HepG2 (cell line): ENCODE measurements around the gene EGLN1. TPM values are rescaled to one million over a fixed set of nuclear protein-coding genes. Genes with fewer than 3 reads are reported as not detected.

Experiments
- ADNP ChIP-seq: sonication (generic); formaldehyde crosslinking; IDR thresholded peaks from 2 replicates; pipeline ENCODE4 v1.4.0; 2020; ENCODE audit warnings: missing genetic modification reagents
- ARNT ChIP-seq: fragments of 450-650 bp; IDR thresholded peaks from 2 replicates; pipeline ENCODE4 v1.6.1; 2017
- ATRX ChIP-seq: sonication (generic); formaldehyde crosslinking; IDR thresholded peaks from 2 replicates; pipeline ENCODE4 v1.4.0; 2020; ENCODE audit warnings: missing genetic modification reagents, borderline replicate concordance
- GATAD2A ChIP-seq: IDR thresholded peaks from 2 replicates; pipeline ENCODE4 v1.6.1; 2016
- HHEX ChIP-seq: IDR thresholded peaks from 2 replicates; pipeline ENCODE4 v1.6.1; 2016; ENCODE audit warnings: control low read depth
- MIER2 ChIP-seq: IDR thresholded peaks from 2 replicates; pipeline ENCODE4 v1.6.1; 2016; ENCODE audit warnings: missing biosample characterization, missing genetic modification reagents
- PATZ1 ChIP-seq: sonication (generic); formaldehyde crosslinking; IDR thresholded peaks from 2 replicates; pipeline ENCODE4 v1.4.0; 2020; ENCODE audit warnings: missing genetic modification reagents
- RNF219 ChIP-seq: sonication (generic); formaldehyde crosslinking; IDR thresholded peaks from 2 replicates; pipeline ENCODE4 v1.5.0; 2020; ENCODE audit warnings: mild to moderate bottlenecking, missing genetic modification reagents
- SP4 ChIP-seq: sonication (generic); formaldehyde crosslinking; IDR thresholded peaks from 2 replicates; pipeline ENCODE4 v1.8.1; 2023; ENCODE audit warnings: mild to moderate bottlenecking, missing genetic modification reagents
- TAF1 ChIP-seq: sonication (generic); formaldehyde crosslinking; IDR thresholded peaks from 2 replicates; pipeline ENCODE4 v1.4.0; 2020; ENCODE audit warnings: missing genetic modification reagents
- ZNF274 ChIP-seq: sonication (generic); formaldehyde crosslinking; IDR thresholded peaks from 2 replicates; pipeline ENCODE4 v1.5.1; 2020; ENCODE audit warnings: mild to moderate bottlenecking, missing genetic modification reagents
- ZNF468 ChIP-seq: sonication (generic); formaldehyde crosslinking; IDR thresholded peaks from 2 replicates; pipeline ENCODE4 v1.8.0; 2022; ENCODE audit warnings: mild to moderate bottlenecking, moderate library complexity, missing genetic modification reagents
- ZNF546 ChIP-seq: sonication (generic); formaldehyde crosslinking; conservative IDR thresholded peaks from 2 replicates; pipeline ENCODE4 v1.8.1; 2023; ENCODE audit warnings: mild to moderate bottlenecking, missing genetic modification reagents
- ZNF562 ChIP-seq: sonication (generic); formaldehyde crosslinking; IDR thresholded peaks from 2 replicates; pipeline ENCODE4 v1.8.0; 2022; ENCODE audit warnings: missing genetic modification reagents, borderline replicate concordance
- ZNF563 ChIP-seq: sonication (generic); formaldehyde crosslinking; IDR thresholded peaks from 2 replicates; pipeline ENCODE4 v1.8.0; 2022; ENCODE audit warnings: mild to moderate bottlenecking, moderate library complexity, missing genetic modification reagents
- ZNF883 ChIP-seq: sonication (generic); formaldehyde crosslinking; IDR thresholded peaks from 2 replicates; pipeline ENCODE4 v1.5.1; 2020; ENCODE audit warnings: mild to moderate bottlenecking, missing genetic modification reagents; ENCODE audit errors: not compliant biosample characterization
- polyA plus RNA-seq, 8 experiments: library from polyadenylated mRNA; depleted of rRNA in 3 of 8; stranded (reverse) in 7 of 8; unstranded in 1 of 8; fragments of >200 nt; fragmentation: Illumina TruSeq in 4 of 8; extraction: Trizol in 4 of 8; gene quantifications; 2 replicates each; pipeline versions ENCODE4 v1.2.1 to v1.2.3, GENCODE V29; 2011 to 2016; ENCODE audit warnings: low read depth in 4 of 8, missing spikeins in 1 of 8, mixed read lengths in 1 of 8; ENCODE audit not compliant: insufficient read depth in 1 of 8
- total RNA-seq, 5 experiments: library from RNA; depleted of rRNA; stranded (reverse); fragments of >200 nt; fragmentation: Illumina TruSeq; extraction: Trizol; gene quantifications; 2 replicates each; pipeline ENCODE4 v1.2.3, GENCODE V29; 2016; ENCODE audit warnings: low read depth in 1 of 5
- TF ChIP-seq, protein P1 (sequence below): sonication (generic); formaldehyde crosslinking; IDR thresholded peaks from 2 replicates; pipeline ENCODE4 v1.9.0; 2021; ENCODE audit warnings: missing genetic modification reagents, borderline replicate concordance
- TF ChIP-seq, protein P2 (sequence below): sonication (generic); formaldehyde crosslinking; IDR thresholded peaks from 2 replicates; pipeline ENCODE4 v1.5.0; 2020; ENCODE audit warnings: mild to moderate bottlenecking, missing genetic modification reagents, borderline replicate concordance

Gene EGLN1
- total and polyA plus RNA-seq, 2 of the 13 experiments (the other 11 are each of a cell fraction or from before 2014, with no cell fraction given), result 34.4 to 44.1 TPM

DNA sequence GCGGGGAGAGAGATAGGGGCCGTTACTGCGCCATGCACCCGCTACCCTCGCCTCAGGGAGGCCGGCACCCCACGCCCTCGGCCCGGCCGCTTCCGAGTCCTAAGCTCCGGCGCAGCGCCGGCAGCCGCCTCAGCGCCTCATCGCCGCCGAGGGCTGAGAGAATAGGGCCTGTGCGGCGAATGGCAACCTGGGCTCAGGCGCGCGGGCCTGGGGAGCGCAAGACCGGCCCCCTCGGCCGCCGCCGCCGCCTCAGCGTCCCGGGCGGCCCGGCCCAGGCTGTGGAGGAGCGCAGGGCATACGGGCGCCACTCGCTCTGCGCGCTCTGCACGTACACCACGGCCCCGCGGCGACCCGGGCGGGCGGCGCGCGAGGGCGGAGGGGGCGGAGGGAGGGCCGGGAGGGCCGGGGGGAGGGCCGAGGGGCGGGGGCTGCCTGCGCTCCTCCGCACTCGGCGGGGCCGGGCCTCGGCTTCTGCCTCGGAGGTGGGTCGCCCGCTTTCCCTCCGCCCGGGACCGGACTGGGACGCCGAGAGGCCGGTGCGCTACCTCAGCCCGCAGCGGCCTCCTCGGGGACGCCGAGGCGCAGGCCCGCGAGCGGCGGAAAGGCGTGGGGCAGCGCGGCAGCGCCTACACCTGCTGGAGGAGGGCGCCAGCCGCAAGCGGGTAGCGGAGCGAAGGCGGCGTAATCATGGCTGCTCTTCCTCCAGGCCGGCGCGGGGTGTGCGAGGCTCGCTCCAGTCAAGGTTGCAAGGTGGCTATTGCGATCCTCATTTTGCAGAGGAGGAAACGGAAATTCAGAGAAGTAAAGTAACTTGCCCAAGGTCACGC, at the start of gene EGLN1 (continued):
- TF ChIP-seq RNF219 (no peak; the same call in 1 of the 2 replicates), ZNF546 (CRISPR knock-in tag) (peak; percentile 89), ZNF468 (CRISPR knock-in tag) (no peak), PATZ1 (CRISPR knock-in tag) (peak; percentile 35; the same call in 1 of the 2 replicates), HHEX (CRISPR knock-in tag) (no peak), ATRX (CRISPR knock-in tag) (no peak), SP4 (CRISPR knock-in tag) (peak; percentile 70; the same call in 1 of the 2 replicates), ZNF563 (CRISPR knock-in tag) (peak; percentile 83; the same call in 1 of the 2 replicates), ADNP (CRISPR knock-in tag) (no peak), MIER2 (peak; percentile 70), TAF1 (peak; percentile 84), ZNF562 (no peak), GATAD2A (CRISPR knock-in tag) (no peak; the same call in 1 of the 2 replicates), ZNF274 (peak; percentile 86; the same call in 1 of the 2 replicates), ARNT (no peak), ZNF883 (CRISPR knock-in tag) (peak; percentile 85)
- TF ChIP-seq, protein P1, sequence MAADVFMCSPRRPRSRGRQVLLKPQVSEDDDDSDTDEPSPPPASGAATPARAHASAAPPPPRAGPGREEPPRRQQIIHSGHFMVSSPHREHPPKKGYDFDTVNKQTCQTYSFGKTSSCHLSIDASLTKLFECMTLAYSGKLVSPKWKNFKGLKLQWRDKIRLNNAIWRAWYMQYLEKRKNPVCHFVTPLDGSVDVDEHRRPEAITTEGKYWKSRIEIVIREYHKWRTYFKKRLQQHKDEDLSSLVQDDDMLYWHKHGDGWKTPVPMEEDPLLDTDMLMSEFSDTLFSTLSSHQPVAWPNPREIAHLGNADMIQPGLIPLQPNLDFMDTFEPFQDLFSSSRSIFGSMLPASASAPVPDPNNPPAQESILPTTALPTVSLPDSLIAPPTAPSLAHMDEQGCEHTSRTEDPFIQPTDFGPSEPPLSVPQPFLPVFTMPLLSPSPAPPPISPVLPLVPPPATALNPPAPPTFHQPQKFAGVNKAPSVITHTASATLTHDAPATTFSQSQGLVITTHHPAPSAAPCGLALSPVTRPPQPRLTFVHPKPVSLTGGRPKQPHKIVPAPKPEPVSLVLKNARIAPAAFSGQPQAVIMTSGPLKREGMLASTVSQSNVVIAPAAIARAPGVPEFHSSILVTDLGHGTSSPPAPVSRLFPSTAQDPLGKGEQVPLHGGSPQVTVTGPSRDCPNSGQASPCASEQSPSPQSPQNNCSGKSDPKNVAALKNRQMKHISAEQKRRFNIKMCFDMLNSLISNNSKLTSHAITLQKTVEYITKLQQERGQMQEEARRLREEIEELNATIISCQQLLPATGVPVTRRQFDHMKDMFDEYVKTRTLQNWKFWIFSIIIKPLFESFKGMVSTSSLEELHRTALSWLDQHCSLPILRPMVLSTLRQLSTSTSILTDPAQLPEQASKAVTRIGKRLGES (CRISPR knock-in tag), result no peak
- TF ChIP-seq, protein P2, sequence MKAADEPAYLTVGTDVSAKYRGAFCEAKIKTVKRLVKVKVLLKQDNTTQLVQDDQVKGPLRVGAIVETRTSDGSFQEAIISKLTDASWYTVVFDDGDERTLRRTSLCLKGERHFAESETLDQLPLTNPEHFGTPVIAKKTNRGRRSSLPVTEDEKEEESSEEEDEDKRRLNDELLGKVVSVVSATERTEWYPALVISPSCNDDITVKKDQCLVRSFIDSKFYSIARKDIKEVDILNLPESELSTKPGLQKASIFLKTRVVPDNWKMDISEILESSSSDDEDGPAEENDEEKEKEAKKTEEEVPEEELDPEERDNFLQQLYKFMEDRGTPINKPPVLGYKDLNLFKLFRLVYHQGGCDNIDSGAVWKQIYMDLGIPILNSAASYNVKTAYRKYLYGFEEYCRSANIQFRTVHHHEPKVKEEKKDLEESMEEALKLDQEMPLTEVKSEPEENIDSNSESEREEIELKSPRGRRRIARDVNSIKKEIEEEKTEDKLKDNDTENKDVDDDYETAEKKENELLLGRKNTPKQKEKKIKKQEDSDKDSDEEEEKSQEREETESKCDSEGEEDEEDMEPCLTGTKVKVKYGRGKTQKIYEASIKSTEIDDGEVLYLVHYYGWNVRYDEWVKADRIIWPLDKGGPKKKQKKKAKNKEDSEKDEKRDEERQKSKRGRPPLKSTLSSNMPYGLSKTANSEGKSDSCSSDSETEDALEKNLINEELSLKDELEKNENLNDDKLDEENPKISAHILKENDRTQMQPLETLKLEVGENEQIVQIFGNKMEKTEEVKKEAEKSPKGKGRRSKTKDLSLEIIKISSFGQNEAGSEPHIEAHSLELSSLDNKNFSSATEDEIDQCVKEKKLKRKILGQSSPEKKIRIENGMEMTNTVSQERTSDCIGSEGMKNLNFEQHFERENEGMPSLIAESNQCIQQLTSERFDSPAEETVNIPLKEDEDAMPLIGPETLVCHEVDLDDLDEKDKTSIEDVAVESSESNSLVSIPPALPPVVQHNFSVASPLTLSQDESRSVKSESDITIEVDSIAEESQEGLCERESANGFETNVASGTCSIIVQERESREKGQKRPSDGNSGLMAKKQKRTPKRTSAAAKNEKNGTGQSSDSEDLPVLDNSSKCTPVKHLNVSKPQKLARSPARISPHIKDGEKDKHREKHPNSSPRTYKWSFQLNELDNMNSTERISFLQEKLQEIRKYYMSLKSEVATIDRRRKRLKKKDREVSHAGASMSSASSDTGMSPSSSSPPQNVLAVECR, result peak; percentile 83
